IMR-90 (cell line): ENCODE data around the gene UGDH. TPM values are rescaled to one million over a fixed set of nuclear protein-coding genes. Genes with fewer than 3 reads are reported as not detected.

Source experiments
- ATAC-seq: fragments of 200-7000 bp; cut with Tn5 transposase; 2 replicates; pipeline ENCODE4 v1.9.1; 2020; ENCODE audit warnings: low read depth, mild to moderate bottlenecking, moderate library complexity
- BruUV-seq: library from RNA; stranded (reverse); fragments of 400-500 nt; replicated peaks from 2 replicates; lab custom pipeline; 2021; lab: Mats Ljungman, UMichigan
- CTCF ChIA-PET: fragments of 300-600 bp; formaldehyde crosslinking; extraction: SDS; loops from one replicate; lab custom pipeline; 2021; ENCODE audit warnings: antibody characterized with exemption; lab: Yijun Ruan, JAX
- POLR2A ChIA-PET: fragments of 300-600 bp; sonication (Branson Sonifier 250); formaldehyde crosslinking; loops from one replicate; lab custom pipeline; 2022; ENCODE audit warnings: antibody characterized with exemption; ENCODE audit not compliant: unreplicated experiment; lab: Charles Lee
- DNase-seq: peaks from one replicate; pipeline ENCODE4 v3.0.0; 2013
- H2AFZ ChIP-seq: replicated peaks from 2 replicates; pipeline ENCODE3; 2013; ENCODE audit warnings: low read length, mild to moderate bottlenecking; ENCODE audit not compliant: poor library complexity
- H2AK5ac ChIP-seq: 2 replicates; pipeline ENCODE4 v1.6.1; 2013; ENCODE audit warnings: low read depth, low read length, inconsistent platforms
- H2AK9ac ChIP-seq: replicated peaks from 2 replicates; pipeline ENCODE3; 2013; ENCODE audit warnings: mild to moderate bottlenecking, low read depth, low read length, moderate library complexity; ENCODE audit not compliant: poor library complexity
- H2BK120ac ChIP-seq: 2 replicates; pipeline ENCODE4 v1.6.1; 2013; ENCODE audit warnings: low read depth, low read length, inconsistent platforms
- H2BK15ac ChIP-seq: 3 replicates; pipeline ENCODE4 v1.6.1; 2013; ENCODE audit warnings: low read depth, low read length, inconsistent platforms
- H2BK20ac ChIP-seq: 2 replicates; pipeline ENCODE4 v1.6.1; 2013; ENCODE audit warnings: low read depth, mild to moderate bottlenecking, inconsistent platforms, low read length, moderate library complexity
- H2BK5ac ChIP-seq: 2 replicates; pipeline ENCODE4 v1.6.1; 2013; ENCODE audit warnings: mild to moderate bottlenecking, low read depth, low read length, inconsistent platforms; ENCODE audit not compliant: poor library complexity, severe bottlenecking
- H3K14ac ChIP-seq: replicated peaks from 2 replicates; pipeline ENCODE4 v1.6.1; 2013; ENCODE audit warnings: low read depth, low read length, inconsistent platforms
- H3K18ac ChIP-seq: 2 replicates; pipeline ENCODE4 v1.6.1; 2013; ENCODE audit warnings: low read depth, low read length, control low read depth
- H3K23ac ChIP-seq: 2 replicates; pipeline ENCODE4 v1.6.1; 2013; ENCODE audit warnings: low read depth, low read length, inconsistent platforms
- H3K27ac ChIP-seq: 2 replicates; pipeline ENCODE4 v1.5.1; 2013; ENCODE audit warnings: mild to moderate bottlenecking, control low read depth, low read length; ENCODE audit not compliant: insufficient read depth
- H3K27me3 ChIP-seq: 2 replicates; pipeline ENCODE4 v1.6.1; 2013; ENCODE audit warnings: low read length; ENCODE audit not compliant: control insufficient read depth, insufficient read depth
- H3K36me3 ChIP-seq: 2 replicates; pipeline ENCODE4 v1.6.1; 2013; ENCODE audit warnings: low read length, mixed read lengths; ENCODE audit not compliant: control insufficient read depth, insufficient read depth
- H3K4ac ChIP-seq: 2 replicates; pipeline ENCODE4 v1.6.1; 2013; ENCODE audit warnings: low read depth, low read length, inconsistent platforms
- H3K4me1 ChIP-seq: 2 replicates; pipeline ENCODE4 v1.6.1; 2013; ENCODE audit warnings: low read length, mixed read lengths; ENCODE audit not compliant: control insufficient read depth, insufficient read depth
- H3K4me2 ChIP-seq: 2 replicates; pipeline ENCODE4 v1.6.1; 2013; ENCODE audit warnings: low read depth, mild to moderate bottlenecking, control low read depth, low read length, moderate library complexity
- H3K4me3 ChIP-seq: 2 replicates; pipeline ENCODE4 v1.5.1; 2013; ENCODE audit warnings: low read depth, mild to moderate bottlenecking, control low read depth, low read length, moderate library complexity; ENCODE audit not compliant: insufficient read depth
- H3K56ac ChIP-seq: 2 replicates; pipeline ENCODE4 v1.6.1; 2013; ENCODE audit warnings: low read length, inconsistent platforms; ENCODE audit not compliant: insufficient read depth; ENCODE audit errors: extremely low read depth
- H3K79me1 ChIP-seq, 2 experiments: 2 replicates each; pipeline ENCODE4 v1.6.1; 2013; ENCODE audit warnings: low read length in 2 of 2, inconsistent platforms in 1 of 2, low read depth in 1 of 2
- H3K9ac ChIP-seq: 2 replicates; pipeline ENCODE4 v1.6.1; 2013; ENCODE audit warnings: low read depth, low read length, control low read depth
- H3K9me1 ChIP-seq: 2 replicates; pipeline ENCODE4 v1.6.1; 2013; ENCODE audit warnings: low read length, inconsistent platforms; ENCODE audit not compliant: insufficient read depth
- H3K9me3 ChIP-seq: 2 replicates; pipeline ENCODE4 v1.6.1; 2013; ENCODE audit warnings: low read length; ENCODE audit not compliant: control insufficient read depth, insufficient read depth
- H4K20me1 ChIP-seq: 2 replicates; pipeline ENCODE4 v1.6.1; 2013; ENCODE audit warnings: low read length, inconsistent platforms; ENCODE audit not compliant: insufficient read depth
- H4K5ac ChIP-seq: 2 replicates; pipeline ENCODE4 v1.6.1; 2013; ENCODE audit warnings: mild to moderate bottlenecking, low read depth, low read length, control low read depth
- H4K8ac ChIP-seq, 2 experiments: 2 replicates each; pipeline ENCODE4 v1.6.1; 2013; ENCODE audit warnings: low read depth in 2 of 2, low read length in 2 of 2, control low read depth in 1 of 2, inconsistent platforms in 1 of 2
- H4K91ac ChIP-seq: 2 replicates; pipeline ENCODE4 v1.6.1; 2013; ENCODE audit warnings: low read depth, low read length, inconsistent platforms; ENCODE audit not compliant: insufficient read depth
- BHLHE40 ChIP-seq: fragments of 150-350 bp; IDR thresholded peaks from 2 replicates; pipeline ENCODE4 v1.6.1; 2016; ENCODE audit warnings: mild to moderate bottlenecking, low read depth, low read length
- CEBPB ChIP-seq: IDR thresholded peaks from 2 replicates; pipeline ENCODE4 v1.6.1; 2012; ENCODE audit warnings: low read depth, low read length, improper control_type of control experiment
- CHD1 ChIP-seq: IDR thresholded peaks from 2 replicates; pipeline ENCODE4 v1.6.1; 2012; ENCODE audit warnings: low read depth, low read length, improper control_type of control experiment
- CTCF ChIP-seq: conservative IDR thresholded peaks from 2 replicates; pipeline ENCODE4 v1.5.1; 2012; ENCODE audit warnings: mild to moderate bottlenecking, low read depth, low read length, improper control_type of control experiment
- FOS ChIP-seq: fragments of 150-350 bp; IDR thresholded peaks from 2 replicates; pipeline ENCODE4 v1.6.1; 2016; ENCODE audit warnings: low read depth, low read length
- RAD21 ChIP-seq: IDR thresholded peaks from 2 replicates; pipeline ENCODE4 v1.6.1; 2012; ENCODE audit warnings: low read length, improper control_type of control experiment
- SMC3 ChIP-seq: fragments of 150-350 bp; IDR thresholded peaks from 2 replicates; pipeline ENCODE4 v1.6.1; 2016; ENCODE audit warnings: low read depth, mild to moderate bottlenecking, antibody characterized with exemption, low read length, moderate library complexity
- WGBS, 2 experiments: methylation state at CpG; one replicate each; pipeline versions ENCODE4 v1.1.5 to v1.1.7; 2013; ENCODE audit warnings: missing lambda C conversion rate in 2 of 2; ENCODE audit not compliant: insufficient read length in 1 of 2; ENCODE audit errors: extremely low coverage in 2 of 2; 5-methylcytosine and 5-hydroxymethylcytosine counted together
- dilution Hi-C: fragments of 300-500 bp; cut with HindIII; formaldehyde crosslinking; loops from one replicate; pipeline ENCODE4 v1.14.3; 2018; ENCODE audit warnings: low sequenced_read_pairs; ENCODE audit not compliant: unreplicated experiment
- in situ Hi-C: fragments of 300-500 bp; cut with MboI; formaldehyde crosslinking; loops from 3 replicates; pipeline ENCODE4 v1.14.3; 2019; ENCODE audit warnings: low sequenced_read_pairs, inconsistent platforms, mixed read lengths
- intact Hi-C: fragments of 100-400 bp; cut with micrococcal nuclease; formaldehyde crosslinking; loops from 2 replicates; pipeline ENCODE4 v1.10.0; 2022
- polyA plus RNA-seq, 3 experiments: library from polyadenylated mRNA; depleted of rRNA; stranded (reverse); fragments of >200 nt; gene quantifications; 2 replicates each; pipeline ENCODE4 v1.2.3, GENCODE V29; 2012; ENCODE audit warnings: low replicate concordance in 1 of 3
- total RNA-seq: library from RNA; depleted of rRNA; stranded (reverse); fragments of >200 nt; gene quantifications from 2 replicates; pipeline ENCODE4 v1.2.3, GENCODE V29; 2012

UGDH gene
- total and polyA plus RNA-seq, 2 of the 4 experiments (the other 2 are of a cell fraction), result 69.2 to 257 TPM

GRCh38 chr4:39464886-39465501 lies 62.2 kb downstream of the UGDH start:
- Histone ChIP-seq H3K4me2 (peak overlapping the region; percentile 93; the same call in 1 of the 2 replicates), H2AFZ (peak overlapping the region; percentile 83), H3K18ac (peak overlapping the region; percentile 77; the same call in 1 of the 2 replicates), H3K79me1 (peaks cover 5 to 17% of the 10 kb centered on the region in 2 experiments; a peak in 3 of 4 replicates), H4K91ac (no peak overlapping the region; the same call in 1 of the 2 replicates), H3K27ac (peak overlapping the region; percentile 77; the same call in 1 of the 2 replicates), H2BK120ac (0 out of 2 replicates have a peak overlapping the region, but pooled peaks have one; percentile 51), H3K56ac (no peak overlapping the region), H2BK5ac (peak overlapping the region; percentile 78), H2BK20ac (no peak overlapping the region), H2AK9ac (no peak overlapping the region), H3K27me3 (no peaks in the 10 kb centered on the region), H3K9me1 (no peaks in the 10 kb centered on the region), H3K4me1 (no peaks in the 10 kb centered on the region), H3K9ac (no peak overlapping the region; the same call in 1 of the 2 replicates), H3K4ac (peak overlapping the region; percentile 66; the same call in 1 of the 2 replicates), H3K36me3 (no peaks in the 10 kb centered on the region; the same call in none of the 2 replicates), H3K23ac (peak overlapping the region; percentile 58; the same call in 1 of the 2 replicates), H3K9me3 (no peaks in the 10 kb centered on the region), H2AK5ac (no peak overlapping the region), H2BK15ac (no peak overlapping the region), H4K20me1 (no peaks in the 10 kb centered on the region), H4K8ac (peak overlapping the region; percentile 63 to 90), H4K5ac (peak overlapping the region; percentile 99), H3K4me3 (no peak overlapping the region; the same call in 1 of the 2 replicates), H3K14ac (peak overlapping the region; percentile 47; the same call in 1 of the 2 replicates)
- POLR2A ChIA-PET, result interaction anchor here (0.5 to 0.6 kb wide), 2 partner anchors 11 to 158 kb away, joined by 3 read pairs; no protein-coding TSS in a partner anchor
- BruUV-seq, result no TSS peak
- in situ Hi-C loops, result loop anchor here (10.0 kb wide), 1 partner anchor 510 kb away; the partner anchor contains the start of gene PDS5A
- TF ChIP-seq CEBPB (peak; percentile 77), FOS (peak; percentile 52), CHD1 (no peak), SMC3 (0 out of 2 replicates have a peak, but pooled peaks have one; percentile 12), BHLHE40 (no peak), RAD21 (peak; percentile 35), CTCF (peak; percentile 31; the same call in 1 of the 2 replicates)
- 57% methylated on average over 1 of the region's 2 CpGs; no CpG with 5 or more reads in 1 of the 2 experiments for WGBS, 2 experiments
- ATAC-seq (peak; percentile 83), DNase-seq (peak; percentile 92)
- CTCF ChIA-PET, result interaction anchor here (0.5 kb wide), 1 partner anchor 508 kb away, joined by 3 read pairs; no protein-coding TSS in a partner anchor
- dilution Hi-C loops, result no loop called here
- intact Hi-C loops, result no loop called here
